Measurements from ENCODE around the gene VPS54. TPM values are rescaled to one million over a fixed set of nuclear protein-coding genes. Genes with fewer than 3 reads are reported as not detected.

VPS54 gene
- total RNA-seq, 1 experiment from 2014 or later: 31.8 TPM

- in situ Hi-C loops (cut with HindIII; ENCODE audit: low pct_unique_long_range_greater_than_20kb, low sequenced_read_pairs): loop anchor here (25.0 kb wide), 2 partner anchors 283 to 533 kb away; no protein-coding TSS in a partner anchor
Observed at GRCh38 chr2:64029116-64029665, 10.0 kb upstream of the VPS54 start.

GRCh38 chr2:64025741-64026140, 6.5 kb upstream of the VPS54 start:
- in situ Hi-C loops (cut with HindIII; ENCODE audit: low pct_unique_long_range_greater_than_20kb, low sequenced_read_pairs): loop anchor here (25.0 kb wide), 2 partner anchors 287 to 537 kb away; no protein-coding TSS in a partner anchor
- DNase-seq (ENCODE audit: low read depth, low spot score): no peak

More at GRCh38 chr2:64029116-64029665, 10.0 kb upstream of the VPS54 start:
- DNase-seq (ENCODE audit: low read depth, low spot score): no peak

- DNase-seq (ENCODE audit: low read depth, low spot score): no peak
- in situ Hi-C loops (cut with HindIII; ENCODE audit: low pct_unique_long_range_greater_than_20kb, low sequenced_read_pairs): no loop called here
Observed at GRCh38 chr2:64024259-64024949, 5.2 kb upstream of the VPS54 start.

GRCh38 chr2:64023485-64024258, 4.4 kb upstream of the VPS54 start:
- in situ Hi-C loops (cut with HindIII; ENCODE audit: low pct_unique_long_range_greater_than_20kb, low sequenced_read_pairs): no loop called here
- peak; percentile 19 for DNase-seq (ENCODE audit: low read depth, low spot score)

GRCh38 chr2:64021578-64021977, 2.4 kb upstream of the VPS54 start:
- DNase-seq (ENCODE audit: low read depth, low spot score): no peak
- in situ Hi-C loops (cut with HindIII; ENCODE audit: low pct_unique_long_range_greater_than_20kb, low sequenced_read_pairs): no loop called here

- DNase-seq (ENCODE audit: low read depth, low spot score): no peak
Observed at GRCh38 chr2:64019975-64020528, 824 bp upstream of the VPS54 start.

GRCh38 chr2:64018701-64019082, 536 bp downstream of the VPS54 start:
- in situ Hi-C loops (cut with HindIII; ENCODE audit: low pct_unique_long_range_greater_than_20kb, low sequenced_read_pairs): no loop called here
- DNase-seq (ENCODE audit: low read depth, low spot score): peak; percentile 60

More at GRCh38 chr2:64019975-64020528, 824 bp upstream of the VPS54 start:
- in situ Hi-C loops (cut with HindIII; ENCODE audit: low pct_unique_long_range_greater_than_20kb, low sequenced_read_pairs): no loop called here

GRCh38 chr2:64017811-64018700, 1.2 kb downstream of the VPS54 start:
- in situ Hi-C loops (cut with HindIII; ENCODE audit: low pct_unique_long_range_greater_than_20kb, low sequenced_read_pairs): no loop called here

GRCh38 chr2:64015898-64016297, 3.3 kb downstream of the VPS54 start:
- in situ Hi-C loops (cut with HindIII; ENCODE audit: low pct_unique_long_range_greater_than_20kb, low sequenced_read_pairs): no loop called here
- no peak for DNase-seq (ENCODE audit: low read depth, low spot score)

More at GRCh38 chr2:64017811-64018700, 1.2 kb downstream of the VPS54 start:
- peak; percentile 47 for DNase-seq (ENCODE audit: low read depth, low spot score)

GRCh38 chr2:64015391-64015790, 3.8 kb downstream of the VPS54 start:
- no peak for DNase-seq (ENCODE audit: low read depth, low spot score)
- in situ Hi-C loops (cut with HindIII; ENCODE audit: low pct_unique_long_range_greater_than_20kb, low sequenced_read_pairs): no loop called here

GRCh38 chr2:64014628-64015027, 4.6 kb downstream of the VPS54 start:
- in situ Hi-C loops (cut with HindIII; ENCODE audit: low pct_unique_long_range_greater_than_20kb, low sequenced_read_pairs): no loop called here
- DNase-seq (ENCODE audit: low read depth, low spot score): no peak

- in situ Hi-C loops (cut with HindIII; ENCODE audit: low pct_unique_long_range_greater_than_20kb, low sequenced_read_pairs): no loop called here
- DNase-seq (ENCODE audit: low read depth, low spot score): no peak
Observed at GRCh38 chr2:64013053-64013452, 6.2 kb downstream of the VPS54 start.

- DNase-seq (ENCODE audit: low read depth, low spot score): no peak
- in situ Hi-C loops (cut with HindIII; ENCODE audit: low pct_unique_long_range_greater_than_20kb, low sequenced_read_pairs): no loop called here
Observed at GRCh38 chr2:64012115-64012514, 7.1 kb downstream of the VPS54 start.

- in situ Hi-C loops (cut with HindIII; ENCODE audit: low pct_unique_long_range_greater_than_20kb, low sequenced_read_pairs): no loop called here
- DNase-seq (ENCODE audit: low read depth, low spot score): no peak
Observed at GRCh38 chr2:64008434-64009009, 10.7 kb downstream of the VPS54 start.

- DNase-seq (ENCODE audit: low read depth, low spot score): no peak
- in situ Hi-C loops (cut with HindIII; ENCODE audit: low pct_unique_long_range_greater_than_20kb, low sequenced_read_pairs): no loop called here
Observed at GRCh38 chr2:64007924-64008323, 11.3 kb downstream of the VPS54 start.

- in situ Hi-C loops (cut with HindIII; ENCODE audit: low pct_unique_long_range_greater_than_20kb, low sequenced_read_pairs): no loop called here
- no peak for DNase-seq (ENCODE audit: low read depth, low spot score)
Observed at GRCh38 chr2:64005707-64006356, 13.4 kb downstream of the VPS54 start.

- in situ Hi-C loops (cut with HindIII; ENCODE audit: low pct_unique_long_range_greater_than_20kb, low sequenced_read_pairs): no loop called here
- DNase-seq (ENCODE audit: low read depth, low spot score): no peak
Observed at GRCh38 chr2:64003239-64003638, 16.0 kb downstream of the VPS54 start.

Data from SK-MEL-5 (cell line).